H1 (cell line): Measurements from ENCODE around the gene EDN1. TPM values are rescaled to one million over a fixed set of nuclear protein-coding genes. Genes with fewer than 3 reads are reported as not detected.

Source experiments
- CTCF ChIA-PET: fragments of 300-600 bp; sonication (Branson Sonifier 250); formaldehyde crosslinking; loops from one replicate; lab custom pipeline; 2021; ENCODE audit not compliant: partially characterized antibody; lab: Charles Lee
- POLR2A ChIA-PET: fragments of 300-600 bp; sonication (Branson Sonifier 250); formaldehyde crosslinking; loops from one replicate; lab custom pipeline; 2021; ENCODE audit warnings: inconsistent platforms; ENCODE audit not compliant: partially characterized antibody; lab: Charles Lee
- DNase-seq, 2 experiments: peaks; one replicate each; pipeline versions ENCODE4 v3.0.0 to v3.0.0-alpha.2; 2010 to 2022; ENCODE audit warnings: low spot score in 2 of 2, low read depth in 1 of 2, mixed read lengths in 1 of 2
- FAIRE-seq: peaks from 2 replicates; lab custom pipeline; 2011; peaks lifted over from hg19 to GRCh38; lab: Jason Lieb, UNC
- H2AFZ ChIP-seq: 2 replicates; pipeline ENCODE4 v1.8.1; 2012; ENCODE audit warnings: low read length, inconsistent platforms
- H2AK5ac ChIP-seq: 2 replicates; pipeline ENCODE4 v1.6.1; 2013; ENCODE audit warnings: low read depth, low read length
- H2BK120ac ChIP-seq: replicated peaks from 2 replicates; pipeline ENCODE3; 2013; ENCODE audit warnings: low read depth, low read length, inconsistent platforms
- H2BK12ac ChIP-seq: 2 replicates; pipeline ENCODE4 v1.6.1; 2013; ENCODE audit warnings: low read depth, low read length
- H2BK15ac ChIP-seq: 2 replicates; pipeline ENCODE4 v1.6.1; 2013; ENCODE audit warnings: low read length
- H2BK20ac ChIP-seq: 2 replicates; pipeline ENCODE4 v1.6.1; 2013; ENCODE audit warnings: low read length
- H2BK5ac ChIP-seq: 2 replicates; pipeline ENCODE4 v1.6.1; 2013; ENCODE audit warnings: low read depth, low read length
- H3K14ac ChIP-seq: 2 replicates; pipeline ENCODE4 v1.6.1; 2013; ENCODE audit warnings: inconsistent platforms; ENCODE audit not compliant: insufficient read length
- H3K18ac ChIP-seq: 2 replicates; pipeline ENCODE4 v1.6.1; 2013; ENCODE audit warnings: low read length; ENCODE audit errors: extremely low read depth
- H3K23ac ChIP-seq: 2 replicates; pipeline ENCODE4 v1.6.1; 2013; ENCODE audit warnings: inconsistent platforms; ENCODE audit not compliant: insufficient read length
- H3K23me2 ChIP-seq: 2 replicates; pipeline ENCODE4 v1.6.1; 2013; ENCODE audit warnings: low read depth, low read length
- H3K27ac ChIP-seq: 2 replicates; pipeline ENCODE4 v1.6.1; 2011; ENCODE audit warnings: low read depth, low read length, inconsistent platforms
- H3K27me3 ChIP-seq, 4 experiments: replicated peaks in 1 of 4; 1 replicate in 1 of 4; 2 replicates in 3 of 4; pipeline versions ENCODE4 v1.6.1 to v1.8.1; 2011 to 2013; ENCODE audit warnings: low read length in 3 of 4, mild to moderate bottlenecking in 3 of 4, inconsistent platforms in 2 of 4, mixed read lengths in 2 of 4, moderate library complexity in 1 of 4; ENCODE audit not compliant: control insufficient read depth in 3 of 4, insufficient read depth in 3 of 4; ENCODE audit errors: extremely low read depth in 1 of 4
- H3K36me3 ChIP-seq, 4 experiments: 2 replicates each; pipeline versions ENCODE4 v1.6.1 to v1.8.1; 2011 to 2013; ENCODE audit warnings: mild to moderate bottlenecking in 4 of 4, low read length in 3 of 4, moderate library complexity in 2 of 4, control low read depth in 1 of 4, inconsistent platforms in 1 of 4; ENCODE audit not compliant: insufficient read depth in 4 of 4, control insufficient read depth in 2 of 4
- H3K4ac ChIP-seq: replicated peaks from 2 replicates; pipeline ENCODE3; 2013; ENCODE audit warnings: low read length, low read depth, mixed read lengths, inconsistent platforms; ENCODE audit not compliant: insufficient read length
- H3K4me1 ChIP-seq, 4 experiments: replicated peaks in 1 of 4; 1 replicate in 1 of 4; 2 replicates in 3 of 4; pipeline versions ENCODE4 v1.6.1 to v1.8.1; 2011 to 2013; ENCODE audit warnings: low read length in 3 of 4, inconsistent platforms in 2 of 4, mixed read lengths in 1 of 4; ENCODE audit not compliant: insufficient read depth in 4 of 4, control insufficient read depth in 3 of 4
- H3K4me2 ChIP-seq, 2 experiments: 2 replicates each; pipeline versions ENCODE4 v1.6.1 to v1.8.1; 2011 to 2013; ENCODE audit warnings: low read depth in 2 of 2, low read length in 2 of 2, control low read depth in 1 of 2, inconsistent platforms in 1 of 2, mild to moderate bottlenecking in 1 of 2; ENCODE audit not compliant: insufficient read depth in 1 of 2
- H3K4me3 ChIP-seq, 4 experiments: fragments of 200-600, 300-600 bp in 1 of 4; sonication (generic), shearing (Covaris generic), sonication (Bioruptor Twin) in 1 of 4; 2 replicates each; pipeline versions ENCODE4 v1.5.1 to v1.8.1; 2011 to 2016; ENCODE audit warnings: low read length in 4 of 4, low read depth in 3 of 4, control low read depth in 2 of 4, inconsistent platforms in 2 of 4, mild to moderate bottlenecking in 2 of 4, mixed read lengths in 1 of 4, moderate library complexity in 1 of 4; ENCODE audit not compliant: insufficient read depth in 2 of 4; ENCODE audit errors: extremely low read depth in 1 of 4
- H3K56ac ChIP-seq: replicated peaks from 2 replicates; pipeline ENCODE3; 2013; ENCODE audit warnings: low read depth, mild to moderate bottlenecking, mixed read lengths, low read length, inconsistent platforms; ENCODE audit not compliant: insufficient read length
- H3K79me1 ChIP-seq: 2 replicates; pipeline ENCODE4 v1.6.1; 2013; ENCODE audit warnings: low read depth, low read length, control low read depth
- H3K79me2 ChIP-seq, 2 experiments: 2 replicates each; pipeline versions ENCODE4 v1.6.1 to v1.8.1; 2012 to 2013; ENCODE audit warnings: low read length in 2 of 2, mild to moderate bottlenecking in 2 of 2, inconsistent platforms in 1 of 2; ENCODE audit not compliant: insufficient read depth in 2 of 2, control insufficient read depth in 1 of 2
- H3K9ac ChIP-seq, 4 experiments: replicated peaks in 1 of 4; 1 replicate in 1 of 4; 2 replicates in 3 of 4; pipeline versions ENCODE4 v1.6.1 to v1.8.1; 2011 to 2013; ENCODE audit warnings: low read depth in 3 of 4, low read length in 3 of 4, control low read depth in 2 of 4, mild to moderate bottlenecking in 2 of 4, moderate library complexity in 2 of 4, inconsistent platforms in 1 of 4; ENCODE audit errors: extremely low read depth in 1 of 4
- H3K9me3 ChIP-seq, 2 experiments: 2 replicates each; pipeline versions ENCODE4 v1.6.1 to v1.8.1; 2012 to 2013; ENCODE audit warnings: mild to moderate bottlenecking in 2 of 2, moderate library complexity in 2 of 2, control low read depth in 1 of 2, inconsistent platforms in 1 of 2, low read depth in 1 of 2, low read length in 1 of 2, mixed read lengths in 1 of 2; ENCODE audit not compliant: insufficient read depth in 2 of 2
- H4K20me1 ChIP-seq, 2 experiments: replicated peaks in 1 of 2; 2 replicates each; pipeline versions ENCODE3 to v1.8.1; 2011 to 2013; ENCODE audit warnings: inconsistent platforms in 2 of 2, low read length in 2 of 2, mild to moderate bottlenecking in 1 of 2; ENCODE audit not compliant: insufficient read depth in 2 of 2, control insufficient read depth in 1 of 2
- H4K5ac ChIP-seq: 2 replicates; pipeline ENCODE4 v1.6.1; 2013; ENCODE audit warnings: low read length, low read depth, mixed read lengths, inconsistent platforms; ENCODE audit not compliant: insufficient read length
- H4K8ac ChIP-seq: 2 replicates; pipeline ENCODE4 v1.8.0; 2013; ENCODE audit warnings: mild to moderate bottlenecking, moderate library complexity, low read length, inconsistent platforms; ENCODE audit not compliant: insufficient read depth; ENCODE audit errors: extremely low read depth
- H4K91ac ChIP-seq: replicated peaks from 2 replicates; pipeline ENCODE3; 2013; ENCODE audit warnings: low read length, mixed read lengths, inconsistent platforms; ENCODE audit not compliant: insufficient read length
- CREB1 ChIP-seq: IDR thresholded peaks from 2 replicates; pipeline ENCODE4 v1.6.1; 2012; ENCODE audit warnings: inconsistent platforms
- EP300 ChIP-seq, 2 experiments: IDR thresholded peaks; 1 replicate in 1 of 2; 2 replicates in 1 of 2; pipeline ENCODE4 v1.6.1; 2011 to 2012; ENCODE audit warnings: low read depth in 2 of 2, low read length in 2 of 2, mild to moderate bottlenecking in 2 of 2, borderline replicate concordance in 1 of 2, inconsistent platforms in 1 of 2, moderate library complexity in 1 of 2
- FOSL1 ChIP-seq: IDR thresholded peaks from 2 replicates; pipeline ENCODE4 v1.6.1; 2011; ENCODE audit warnings: mild to moderate bottlenecking, low read depth, low read length, moderate library complexity; ENCODE audit not compliant: insufficient read depth
- KDM5A ChIP-seq: fragments of 200-600 bp; IDR thresholded peaks from 2 replicates; pipeline ENCODE4 v1.7.1; 2012; ENCODE audit warnings: mild to moderate bottlenecking, low read length, inconsistent platforms, mixed read lengths
- MAX ChIP-seq: IDR thresholded peaks from 2 replicates; pipeline ENCODE4 v1.6.1; 2012; ENCODE audit warnings: inconsistent platforms
- RNF2 ChIP-seq: fragments of 200-900, 300-1000 bp; sonication (generic); IDR thresholded peaks from 2 replicates; pipeline ENCODE4 v1.7.1; 2016; ENCODE audit warnings: borderline replicate concordance, low read depth, mild to moderate bottlenecking, antibody characterized with exemption, low read length; ENCODE audit not compliant: poor library complexity, severe bottlenecking; ENCODE audit errors: missing control alignments
- RXRA ChIP-seq: IDR thresholded peaks from 2 replicates; pipeline ENCODE4 v1.6.1; 2011; ENCODE audit warnings: low read depth, mild to moderate bottlenecking, low read length, moderate library complexity; ENCODE audit not compliant: insufficient read depth
- SP1 ChIP-seq: IDR thresholded peaks from 2 replicates; pipeline ENCODE4 v1.6.1; 2011; ENCODE audit warnings: low read depth, low read length
- TBP ChIP-seq: IDR thresholded peaks from 2 replicates; pipeline ENCODE4 v1.6.1; 2011; ENCODE audit warnings: low read depth, low read length, improper control_type of control experiment
- TCF12 ChIP-seq: IDR thresholded peaks from 2 replicates; pipeline ENCODE4 v1.6.1; 2011; ENCODE audit warnings: low read depth, mild to moderate bottlenecking, low read length
- WGBS, 2 experiments: shearing (Covaris generic) in 1 of 2; methylation state at CpG; one replicate each; pipeline versions ENCODE4 v1.1.6 to v1.1.7; 2013 to 2015; ENCODE audit warnings: low lambda C conversion rate in 2 of 2, mixed read lengths in 2 of 2, inconsistent platforms in 1 of 2, low coverage in 1 of 2, missing lambda C conversion rate in 1 of 2; ENCODE audit not compliant: insufficient replicate concordance in 2 of 2, insufficient coverage in 1 of 2, insufficient read length in 1 of 2; ENCODE audit errors: extremely low coverage in 1 of 2, missing lambda C conversion rate in 1 of 2; 5-methylcytosine and 5-hydroxymethylcytosine counted together
- polyA plus RNA-seq, 7 experiments: library from polyadenylated mRNA; depleted of rRNA in 3 of 7; stranded (reverse) in 5 of 7; unstranded in 2 of 7; fragments of >200 nt in 5 of 7; fragments of 200-250 nt in 2 of 7; gene quantifications; 1 replicate in 5 of 7; 2 replicates in 1 of 7; 4 replicates in 1 of 7; pipeline versions ENCODE4 v1.2.1 to v1.2.3, GENCODE V29; 2011 to 2013; ENCODE audit warnings: missing spikeins in 2 of 7, mixed read lengths in 2 of 7
- total RNA-seq: library from RNA; stranded (reverse); fragmentation: NEBNext Ultra II Directional; extraction: Animal tissue kit (Norgen Biotek cat#: 25700); gene quantifications from 2 replicates; pipeline ENCODE4 v1.2.1, GENCODE V29; 2021

Gene EDN1
- total and polyA plus RNA-seq, 2 of the 8 experiments (the other 6 are each of a cell fraction or from before 2014, with no cell fraction given): 0.23 to 1.1 TPM

- FAIRE-seq (no peak), DNase-seq (no peak)
- no peak overlapping the region for H2AFZ ChIP-seq
- H3K14ac ChIP-seq: no peak overlapping the region
- H3K56ac ChIP-seq: no peak overlapping the region
- no peak overlapping the region for H2BK5ac ChIP-seq
- no peak overlapping the region for H2BK12ac ChIP-seq
- no peak overlapping the region for H2BK120ac ChIP-seq
- no peak overlapping the region for H3K9ac ChIP-seq
- H3K27me3 ChIP-seq: peaks cover 0 to 6% (median 0%) of the 10 kb centered on the region in 4 experiments; a peak in 3 of 7 replicates
- TF ChIP-seq FOSL1: no peak
- no peak for TF ChIP-seq KDM5A
- no peak for TF ChIP-seq TCF12
- TF ChIP-seq MAX: no peak
- TF ChIP-seq RNF2: no peak
- TF ChIP-seq SP1: no peak
- TF ChIP-seq CREB1: no peak
- no peak for TF ChIP-seq EP300 (IDR thresholded peaks at IDR 0.05; ENCODE audit: borderline replicate concordance in 1 of 2, low read depth in 2 of 2, low read length in 2 of 2)
- no peak for TF ChIP-seq RXRA
- no peak for TF ChIP-seq TBP
- no peaks in the 10 kb centered on the region for H3K79me1 ChIP-seq
- no peak overlapping the region for H3K4me2 ChIP-seq
- no peak overlapping the region for H4K5ac ChIP-seq
- no peak overlapping the region for H3K27ac ChIP-seq
- no peak overlapping the region for H4K8ac ChIP-seq
- no peak overlapping the region for H3K23ac ChIP-seq
- H3K23me2 ChIP-seq: no peaks in the 10 kb centered on the region; the same call in 1 of the 2 replicates
- CTCF ChIA-PET: interaction anchor here (0.7 to 6.8 kb wide), 4 partner anchors 187 to 310 kb away, joined by 3 to 103 read pairs (median 5); no protein-coding TSS in a partner anchor
- H2AK5ac ChIP-seq: no peak overlapping the region
- no peak overlapping the region for H3K18ac ChIP-seq
- H3K4me1 ChIP-seq: peaks cover 9 to 16% (median 13%) of the 10 kb centered on the region in 4 experiments; a peak in 6 of 7 replicates
- no peaks in the 10 kb centered on the region for H4K20me1 ChIP-seq
- no peak overlapping the region for H4K91ac ChIP-seq
- no peak overlapping the region for H2BK20ac ChIP-seq
- 82% methylated on average over 3 of the region's 3 CpGs; no CpG with 5 or more reads in 1 of the 2 experiments for WGBS, 2 experiments
- no peaks in the 10 kb centered on the region for H3K79me2 ChIP-seq
- H3K9me3 ChIP-seq: no peaks in the 10 kb centered on the region
- peaks cover 0 to 8% (median 0%) of the 10 kb centered on the region in 4 experiments; a peak in 1 of 8 replicates for H3K36me3 ChIP-seq
- no peak overlapping the region for H2BK15ac ChIP-seq
- POLR2A ChIA-PET: no interaction called here
- H3K4ac ChIP-seq: no peak overlapping the region
- no peak overlapping the region for H3K4me3 ChIP-seq
Observed at GRCh38 chr6:12294851-12295536, 4.8 kb downstream of the EDN1 start.
